Measurements from ENCODE around the gene PCDHB10. TPM values are rescaled to one million over a fixed set of nuclear protein-coding genes. Genes with fewer than 3 reads are reported as not detected.
"Not testable (repeated sequence)": the region's sequence is repeated elsewhere in the genome, so short reads cannot be mapped to it uniquely, and the experiment has no call there.

Gene PCDHB10
- total RNA-seq (2014; rRNA removed; shearing (Covaris generic)) = 2.9 and 4.5 TPM in 2 replicates

DNA sequence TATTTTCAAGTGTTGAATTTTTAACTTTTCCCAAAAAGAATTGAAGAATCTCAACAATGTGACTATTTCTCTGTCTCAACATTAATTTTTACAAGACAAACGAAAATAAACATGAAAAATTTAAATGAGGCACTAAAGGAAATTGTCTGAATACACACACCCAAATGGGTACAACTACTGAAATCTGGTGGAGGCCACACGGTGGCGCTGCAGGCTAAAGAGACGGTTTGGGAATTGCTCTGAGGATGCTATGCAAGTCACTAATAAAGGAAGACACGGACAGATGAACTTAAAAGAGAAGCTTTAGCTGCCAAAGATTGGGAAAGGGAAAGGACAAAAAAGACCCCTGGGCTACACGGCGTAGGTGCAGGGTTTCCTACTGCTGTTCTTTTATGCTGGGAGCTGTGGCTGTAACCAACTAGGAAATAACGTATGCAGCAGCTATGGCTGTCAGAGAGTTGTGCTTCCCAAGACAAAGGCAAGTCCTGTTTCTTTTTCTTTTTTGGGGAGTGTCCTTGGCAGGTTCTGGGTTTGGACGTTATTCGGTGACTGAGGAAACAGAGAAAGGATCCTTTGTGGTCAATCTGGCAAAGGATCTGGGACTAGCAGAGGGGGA lies at the start of gene PCDHB10:
Gene PCDHB10 (plus strand): TSS at position 244 of the 616 bp plus-strand sequence. CDS start 200 bp downstream, at position 444.
- DNase-seq (ENCODE audit: low spot score) = peak; percentile 22

DNA sequence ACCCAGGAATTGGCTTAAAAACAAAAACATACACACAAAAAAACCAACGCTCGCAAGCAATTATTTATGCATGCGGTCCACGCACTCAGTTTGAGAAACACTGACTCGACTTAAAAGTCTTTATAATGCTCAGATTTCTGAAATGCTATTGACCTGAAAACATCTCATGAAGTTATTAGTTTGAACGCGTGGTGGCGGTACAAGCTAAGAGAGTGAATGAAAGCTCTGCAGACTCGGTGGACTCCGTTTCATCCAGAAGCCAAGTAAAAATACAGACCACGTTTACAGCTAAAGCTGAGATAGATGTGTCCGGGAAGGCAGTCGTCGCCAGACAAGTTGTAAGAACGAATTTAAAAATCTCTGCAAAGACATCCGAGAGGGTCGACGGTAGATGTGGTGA lies 42.3 kb upstream of the PCDHB10 start, which contains the start of gene PCDHB6:
Gene PCDHB6 (plus strand): TSS at position 246 of the 400 bp plus-strand sequence. CDS start 201 bp downstream, outside the sequence.
- peak; percentile 34 for DNase-seq (ENCODE audit: low spot score)

DNA sequence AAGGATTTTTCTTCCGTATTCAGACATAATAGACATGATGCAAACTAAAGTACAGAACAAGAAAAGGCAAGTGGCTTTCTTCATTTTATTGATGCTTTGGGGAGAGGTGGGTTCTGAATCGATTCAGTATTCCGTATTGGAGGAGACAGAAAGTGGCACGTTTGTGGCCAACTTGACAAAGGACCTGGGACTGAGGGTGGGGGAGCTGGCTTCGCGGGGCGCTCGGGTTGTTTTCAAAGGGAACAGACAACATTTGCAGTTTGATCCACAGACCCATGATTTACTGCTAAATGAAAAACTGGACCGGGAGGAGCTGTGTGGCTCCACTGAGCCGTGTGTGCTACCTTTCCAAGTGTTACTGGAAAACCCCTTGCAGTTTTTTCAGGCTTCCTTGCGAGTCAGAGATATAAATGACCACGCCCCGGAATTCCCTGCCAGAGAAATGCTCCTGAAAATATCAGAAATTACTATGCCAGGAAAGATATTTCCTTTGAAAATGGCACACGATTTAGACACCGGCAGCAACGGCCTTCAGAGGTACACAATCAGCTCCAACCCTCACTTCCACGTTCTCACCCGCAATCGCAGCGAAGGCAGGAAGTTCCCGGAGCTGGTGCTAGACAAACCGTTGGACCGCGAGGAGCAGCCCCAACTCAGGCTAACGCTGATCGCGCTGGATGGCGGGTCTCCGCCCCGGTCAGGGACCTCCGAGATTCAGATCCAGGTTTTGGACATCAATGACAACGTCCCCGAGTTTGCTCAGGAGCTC lies 41.7 kb upstream of the PCDHB10 start:
- no peak for DNase-seq (ENCODE audit: low spot score)

DNA sequence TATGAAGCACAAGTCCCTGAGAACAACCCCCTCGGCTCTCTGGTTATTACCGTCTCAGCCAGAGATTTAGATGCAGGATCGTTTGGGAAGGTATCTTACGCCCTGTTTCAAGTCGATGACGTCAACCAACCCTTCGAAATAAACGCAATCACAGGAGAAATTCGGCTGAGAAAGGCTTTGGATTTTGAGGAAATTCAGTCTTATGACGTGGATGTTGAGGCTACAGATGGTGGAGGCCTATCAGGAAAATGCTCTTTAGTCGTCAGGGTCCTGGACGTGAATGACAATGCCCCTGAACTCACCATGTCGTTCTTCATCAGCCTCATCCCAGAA lies 41.2 kb upstream of the PCDHB10 start:
- DNase-seq (ENCODE audit: low spot score) = no peak

DNA sequence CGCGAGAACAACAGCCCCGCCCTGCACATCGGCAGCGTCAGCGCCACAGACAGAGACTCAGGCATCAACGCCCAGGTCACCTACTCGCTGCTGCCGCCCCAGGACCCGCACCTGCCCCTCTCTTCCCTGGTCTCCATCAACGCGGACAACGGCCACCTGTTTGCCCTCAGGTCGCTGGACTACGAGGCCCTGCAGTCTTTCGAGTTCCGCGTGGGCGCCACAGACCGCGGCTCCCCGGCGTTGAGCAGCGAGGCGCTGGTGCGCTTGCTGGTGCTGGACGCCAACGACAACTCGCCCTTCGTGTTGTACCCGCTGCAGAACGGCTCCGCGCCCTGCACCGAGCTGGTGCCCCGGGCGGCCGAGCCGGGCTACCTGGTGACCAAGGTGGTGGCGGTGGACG lies 40.5 kb upstream of the PCDHB10 start:
- not testable (repeated sequence) for DNase-seq (ENCODE audit: low spot score)

DNA sequence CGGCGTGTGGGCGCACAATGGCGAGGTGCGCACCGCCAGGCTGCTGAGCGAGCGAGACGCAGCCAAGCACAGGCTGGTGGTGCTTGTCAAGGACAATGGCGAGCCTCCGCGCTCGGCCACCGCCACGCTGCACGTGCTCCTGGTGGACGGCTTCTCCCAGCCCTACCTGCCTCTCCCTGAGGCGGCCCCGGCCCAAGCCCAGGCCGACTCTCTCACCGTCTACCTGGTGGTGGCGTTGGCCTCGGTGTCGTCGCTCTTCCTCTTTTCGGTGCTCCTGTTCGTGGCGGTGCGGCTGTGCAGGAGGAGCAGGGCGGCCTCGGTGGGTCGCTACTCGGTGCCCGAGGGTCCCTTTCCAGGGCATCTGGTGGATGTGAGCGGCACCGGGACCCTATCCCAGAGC lies 40.1 kb upstream of the PCDHB10 start:
- DNase-seq (ENCODE audit: low spot score) = not testable (repeated sequence)

GRCh38 chr5:141155540-141156374 lies 36.4 kb upstream of the PCDHB10 start:
- peak; percentile 57 for DNase-seq (ENCODE audit: low spot score)

DNA sequence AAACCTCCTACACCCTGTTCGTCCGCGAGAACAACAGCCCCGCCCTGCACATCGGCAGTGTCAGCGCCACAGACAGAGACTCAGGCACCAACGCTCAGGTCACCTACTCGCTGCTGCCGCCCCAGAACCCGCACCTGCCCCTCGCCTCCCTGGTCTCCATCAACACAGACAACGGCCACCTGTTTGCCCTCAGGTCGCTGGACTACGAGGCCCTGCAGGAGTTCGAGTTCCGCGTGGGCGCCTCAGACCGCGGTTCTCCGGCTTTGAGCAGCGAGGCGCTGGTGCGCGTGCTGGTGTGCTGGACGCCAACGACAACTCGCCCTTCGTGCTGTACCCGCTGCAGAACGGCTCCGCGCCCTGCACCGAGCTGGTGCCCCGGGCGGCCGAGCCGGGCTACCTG lies 34.8 kb upstream of the PCDHB10 start:
- not testable (repeated sequence) for DNase-seq (ENCODE audit: low spot score)

GRCh38 chr5:141157901-141158300 lies 34.3 kb upstream of the PCDHB10 start:
- DNase-seq (ENCODE audit: low spot score) = not testable (repeated sequence)

GRCh38 chr5:141172381-141173204 lies 19.6 kb upstream of the PCDHB10 start, which contains the start of gene PCDHB7:
Gene PCDHB7, plus strand, starts transcription at chr5:141172644. Its CDS starts 192 bp downstream, at chr5:141172836.
- peak; percentile 47 for DNase-seq (ENCODE audit: low spot score)

GRCh38 chr5:141174291-141175104 lies 17.7 kb upstream of the PCDHB10 start:
- not testable (repeated sequence) for DNase-seq (ENCODE audit: low spot score)

DNA sequence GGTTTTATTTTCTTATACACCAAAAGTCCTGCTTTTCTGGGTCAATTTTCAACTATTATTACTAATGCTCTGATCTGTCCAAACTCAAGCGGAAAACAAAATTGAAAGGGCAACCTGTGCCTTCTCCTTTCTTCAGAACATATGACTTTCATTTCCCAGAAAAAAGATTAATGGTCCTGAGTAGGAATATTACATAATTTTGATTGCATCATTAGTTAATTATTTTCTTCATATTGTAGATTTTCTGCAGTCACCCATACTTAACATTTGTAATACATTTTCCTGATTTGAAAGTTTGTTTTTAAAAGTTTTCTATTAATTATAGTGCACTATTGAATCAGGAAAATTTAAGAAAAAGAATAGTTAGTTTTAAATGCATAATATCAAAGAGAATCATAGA lies 16.2 kb upstream of the PCDHB10 start:
- no peak for DNase-seq (ENCODE audit: low spot score)

DNA sequence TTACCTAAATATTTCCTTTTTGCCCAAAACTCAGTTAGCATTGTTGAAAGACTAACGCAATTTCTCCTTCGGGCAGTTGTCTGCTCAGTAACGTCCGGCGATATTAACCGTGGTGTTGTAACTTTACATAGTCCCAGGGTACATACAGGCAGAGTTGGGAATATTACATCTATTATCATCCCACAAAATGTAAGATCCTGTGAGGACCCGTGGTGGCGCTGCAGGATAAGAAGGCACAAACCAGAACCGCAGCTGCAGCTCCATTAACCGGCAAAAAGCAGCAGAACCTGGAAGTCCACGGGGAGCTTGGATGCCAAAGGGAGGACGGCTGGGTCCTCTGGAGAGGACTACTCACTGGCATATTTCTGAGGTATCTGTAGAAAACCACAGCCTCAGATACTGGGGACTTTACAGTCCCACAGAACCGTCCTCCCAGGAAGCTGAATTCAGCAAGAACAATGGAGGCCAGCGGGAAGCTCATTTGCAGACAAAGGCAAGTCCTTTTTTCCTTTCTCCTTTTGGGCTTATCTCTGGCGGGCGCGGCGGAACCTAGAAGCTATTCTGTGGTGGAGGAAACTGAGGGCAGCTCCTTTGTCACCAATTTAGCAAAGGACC lies 14.5 kb upstream of the PCDHB10 start, which contains the start of gene PCDHB8:
Gene PCDHB8 (plus strand): TSS at position 214 of the 615 bp plus-strand sequence. CDS start 245 bp downstream, at position 459.
- peak; percentile 54 for DNase-seq (ENCODE audit: low spot score)

DNA sequence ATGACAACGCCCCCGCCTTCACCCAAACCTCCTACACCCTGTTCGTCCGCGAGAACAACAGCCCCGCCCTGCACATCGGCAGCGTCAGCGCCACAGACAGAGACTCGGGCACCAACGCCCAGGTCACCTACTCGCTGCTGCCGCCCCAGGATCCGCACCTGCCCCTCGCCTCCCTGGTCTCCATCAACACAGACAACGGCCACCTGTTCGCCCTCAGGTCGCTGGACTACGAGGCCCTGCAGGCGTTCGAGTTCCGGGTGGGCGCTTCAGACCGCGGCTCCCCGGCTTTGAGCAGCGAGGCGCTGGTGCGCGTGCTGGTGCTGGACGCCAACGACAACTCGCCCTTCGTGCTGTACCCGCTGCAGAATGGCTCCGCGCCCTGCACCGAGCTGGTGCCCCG lies 12.8 kb upstream of the PCDHB10 start:
- DNase-seq (ENCODE audit: low spot score) = not testable (repeated sequence)

- DNase-seq (ENCODE audit: low spot score) = not testable (repeated sequence)
Observed at GRCh38 chr5:141179876-141180275, 12.3 kb upstream of the PCDHB10 start.

DNA sequence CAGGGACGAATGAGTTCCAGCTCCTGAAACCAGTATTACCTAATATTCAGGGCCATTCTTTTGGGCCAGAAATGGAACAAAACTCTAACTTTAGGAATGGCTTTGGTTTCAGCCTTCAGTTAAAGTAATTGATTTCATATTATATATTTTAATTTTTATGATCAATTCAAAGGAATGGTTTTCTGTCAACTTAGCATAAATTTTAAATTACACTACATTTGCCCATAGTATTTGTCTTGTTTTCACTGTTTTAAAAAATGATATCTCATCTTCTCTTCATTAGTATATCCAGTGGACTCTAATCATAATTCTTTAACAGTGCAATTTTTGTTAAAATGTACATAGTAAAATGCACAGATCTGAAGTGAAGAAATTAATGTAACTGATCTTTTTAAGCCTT lies 11.8 kb upstream of the PCDHB10 start:
- DNase-seq (ENCODE audit: low spot score) = no peak

DNA sequence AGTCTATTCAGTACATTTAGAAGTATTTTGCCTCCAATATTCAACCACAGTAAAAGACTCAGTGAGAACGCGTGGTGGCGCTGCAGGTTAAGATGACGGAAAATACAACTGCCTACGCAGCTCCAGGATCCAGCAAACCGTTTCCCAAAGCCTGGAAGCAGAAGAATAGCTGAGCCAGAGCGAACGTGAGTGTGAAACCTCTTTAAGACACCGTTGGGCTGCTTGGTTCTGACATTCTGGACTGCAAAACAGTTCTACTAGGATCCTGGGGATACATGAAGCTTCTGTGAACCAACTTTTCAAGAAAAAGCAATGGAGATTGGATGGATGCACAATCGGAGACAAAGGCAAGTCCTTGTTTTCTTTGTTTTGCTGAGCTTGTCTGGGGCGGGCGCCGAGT lies 9.9 kb upstream of the PCDHB10 start, which contains the start of gene PCDHB16:
Gene PCDHB16 (plus strand): TSS at position 140 of the 400 bp plus-strand sequence. CDS start 173 bp downstream, at position 313.
- no peak for DNase-seq (ENCODE audit: low spot score)

- not testable (repeated sequence) for DNase-seq (ENCODE audit: low spot score)
Observed at GRCh38 chr5:141184117-141184855, 7.9 kb upstream of the PCDHB10 start.
